K562 (cell line): ENCODE results near the gene ZFP42. TPM values are rescaled to one million over a fixed set of nuclear protein-coding genes. Genes with fewer than 3 reads are reported as not detected.

ENCODE experiments used
- ATAC-seq: fragments of 200-7000 bp; cut with Tn5 transposase; 3 replicates; pipeline ENCODE4 v1.9.1; 2020; ENCODE audit warnings: moderate library complexity
- BruUV-seq: library from RNA; stranded (reverse); fragments of 400-500 nt; replicated peaks from 2 replicates; lab custom pipeline; 2021; lab: Mats Ljungman, UMichigan
- CTCF ChIA-PET: fragments of 300-600 bp; formaldehyde crosslinking; extraction: SDS; loops from one replicate; lab custom pipeline; 2021; ENCODE audit warnings: low intra/inter-chr PET ratio; lab: Yijun Ruan, JAX
- POLR2A ChIA-PET: fragments of 300-600, 350-650 bp; sonication (Branson Sonifier 250); formaldehyde crosslinking; extraction: SDS; loops from one replicate; lab custom pipeline; 2021; ENCODE audit warnings: antibody characterized with exemption, inconsistent platforms; lab: Yijun Ruan, JAX
- DNase-seq, 4 experiments: peaks; one replicate each; pipeline versions ENCODE4 v3.0.0 to v3.0.0-alpha.2; 2011 to 2018; ENCODE audit warnings: low spot score in 3 of 4, mixed read lengths in 3 of 4; ENCODE audit errors: extremely low read depth in 1 of 4
- FAIRE-seq: peaks from 2 replicates; lab custom pipeline; 2011; peaks lifted over from hg19 to GRCh38; lab: Jason Lieb, UNC
- H2AFZ ChIP-seq: 2 replicates; pipeline ENCODE4 v1.6.0; 2011; ENCODE audit warnings: low read depth, low read length, control low read depth, inconsistent platforms
- H3K27ac ChIP-seq: fragments of 200-600 bp; 3 replicates; pipeline ENCODE4 v1.8.0; 2011; ENCODE audit warnings: low read depth, mild to moderate bottlenecking, control low read depth, inconsistent platforms, low read length, moderate library complexity, mixed read lengths; ENCODE audit errors: extremely low read depth
- H3K27me3 ChIP-seq, 2 experiments: fragments of 300-600 bp in 1 of 2; 2 replicates in 1 of 2; 3 replicates in 1 of 2; pipeline versions ENCODE4 v1.6.0 to v1.8.0; 2011; ENCODE audit warnings: inconsistent platforms in 2 of 2, low read length in 2 of 2, mild to moderate bottlenecking in 1 of 2, mixed read lengths in 1 of 2, moderate library complexity in 1 of 2; ENCODE audit not compliant: control insufficient read depth in 2 of 2, insufficient read depth in 2 of 2
- H3K36me3 ChIP-seq: fragments of 300-600 bp; 3 replicates; pipeline ENCODE4 v1.8.0; 2011; ENCODE audit warnings: mild to moderate bottlenecking, low read length, inconsistent platforms; ENCODE audit not compliant: control insufficient read depth, insufficient read depth
- H3K4me1 ChIP-seq, 2 experiments: fragments of 200-600 bp in 1 of 2; replicated peaks in 1 of 2; 2 replicates in 1 of 2; 3 replicates in 1 of 2; pipeline versions ENCODE4 v1.5.1 to v1.8.0; 2011; ENCODE audit warnings: inconsistent platforms in 2 of 2, low read length in 2 of 2, mild to moderate bottlenecking in 1 of 2, mixed read lengths in 1 of 2, moderate library complexity in 1 of 2; ENCODE audit not compliant: control insufficient read depth in 2 of 2, insufficient read depth in 2 of 2
- H3K4me2 ChIP-seq: 2 replicates; pipeline ENCODE4 v1.6.1; 2011; ENCODE audit warnings: low read length, control low read depth, inconsistent platforms, mixed read lengths; ENCODE audit not compliant: insufficient read depth
- H3K4me3 ChIP-seq: fragments of 200-600 bp; sonication (generic), shearing (Covaris generic); 2 replicates; pipeline ENCODE4 v1.5.1; 2016; ENCODE audit warnings: control low read depth, inconsistent platforms
- H3K79me2 ChIP-seq: fragments of 200-600 bp; 3 replicates; pipeline ENCODE4 v1.8.0; 2011; ENCODE audit warnings: low read length, inconsistent platforms; ENCODE audit not compliant: control insufficient read depth, insufficient read depth
- H3K9ac ChIP-seq, 2 experiments: 2 replicates each; pipeline versions ENCODE4 v1.6.0 to v1.6.1; 2011; ENCODE audit warnings: low read depth in 2 of 2, low read length in 2 of 2, control low read depth in 1 of 2, inconsistent platforms in 1 of 2, mild to moderate bottlenecking in 1 of 2, mixed read lengths in 1 of 2; ENCODE audit not compliant: insufficient read depth in 1 of 2
- H3K9me1 ChIP-seq: one replicate; pipeline ENCODE4 v1.6.0; 2011; ENCODE audit warnings: inconsistent platforms, mild to moderate bottlenecking, low read length, moderate library complexity; ENCODE audit not compliant: control insufficient read depth, insufficient read depth
- H3K9me3 ChIP-seq: replicated peaks from 2 replicates; pipeline ENCODE4 v1.5.1; 2011; ENCODE audit warnings: low read depth, low read length, inconsistent platforms; ENCODE audit not compliant: control insufficient read depth, insufficient read depth
- H4K20me1 ChIP-seq: replicated peaks from 2 replicates; pipeline ENCODE4 v1.6.1; 2011; ENCODE audit warnings: low read length, inconsistent platforms, mixed read lengths; ENCODE audit not compliant: control insufficient read depth, insufficient read depth
- ATF7 ChIP-seq: fragments of 450-650 bp; IDR thresholded peaks from 2 replicates; pipeline ENCODE4 v1.7.1; 2014; ENCODE audit warnings: mild to moderate bottlenecking, moderate library complexity
- CTCF ChIP-seq, 3 experiments: IDR thresholded peaks in 2 of 3; conservative IDR thresholded peaks in 1 of 3; 2 replicates each; pipeline ENCODE4 v1.5.1; 2011 to 2012; ENCODE audit warnings: low read length in 3 of 3, mild to moderate bottlenecking in 3 of 3, control low read depth in 2 of 3, improper control_type of control experiment in 1 of 3, inconsistent platforms in 1 of 3, low read depth in 1 of 3, mixed read lengths in 1 of 3, moderate library complexity in 1 of 3; ENCODE audit not compliant: insufficient read depth in 2 of 3
- RAD21 ChIP-seq, 2 experiments: fragments of 250-450 bp in 1 of 2; fragments of 450-650 bp in 1 of 2; sonication (Bioruptor Pico) in 1 of 2; formaldehyde crosslinking in 1 of 2; IDR thresholded peaks in 1 of 2; conservative IDR thresholded peaks in 1 of 2; 2 replicates each; pipeline versions ENCODE4 v1.4.0 to v1.8.0; 2020 to 2022; ENCODE audit warnings: mild to moderate bottlenecking in 2 of 2, moderate library complexity in 1 of 2
- SMC3 ChIP-seq: conservative IDR thresholded peaks from 2 replicates; pipeline ENCODE4 v1.6.1; 2011; ENCODE audit warnings: low read depth, low read length, improper control_type of control experiment; ENCODE audit not compliant: insufficient read depth
- WGBS: fragments of 100-300 bp; shearing (Covaris generic); methylation state at CpG from one replicate; pipeline ENCODE4 v1.1.6; 2016; ENCODE audit warnings: low coverage, mixed read lengths; ENCODE audit not compliant: insufficient coverage; ENCODE audit errors: missing lambda C conversion rate; 5-methylcytosine and 5-hydroxymethylcytosine counted together
- in situ Hi-C: fragments of 300-500 bp; cut with MboI; formaldehyde crosslinking; loops from 4 replicates; pipeline ENCODE4 v1.15.0; 2018; ENCODE audit warnings: inconsistent platforms, mixed read lengths
- intact Hi-C: fragments of 100-400 bp; cut with micrococcal nuclease; formaldehyde crosslinking; loops from 2 replicates; pipeline ENCODE4 v1.14.2; 2022
- polyA plus RNA-seq, 8 experiments: library from polyadenylated mRNA; depleted of rRNA in 4 of 8; stranded (reverse) in 5 of 8; unstranded in 3 of 8; fragments of >200 nt; fragmentation: Nextera tagmentation in 2 of 8; fragmentation: Illumina TruSeq in 1 of 8; extraction: Ambion mirVana in 2 of 8; extraction: Trizol in 1 of 8; gene quantifications; 2 replicates each; pipeline versions ENCODE4 v1.2.1 to v1.2.3, GENCODE V29; 2011 to 2014; ENCODE audit warnings: inconsistent platforms in 1 of 8, missing spikeins in 1 of 8
- total RNA-seq, 7 experiments: library from RNA; depleted of rRNA in 6 of 7; stranded (reverse); fragments of >200 nt in 6 of 7; fragmentation: Illumina TruSeq in 2 of 7; extraction: Trizol in 2 of 7; gene quantifications; 2 replicates each; pipeline versions ENCODE4 v1.2.1 to v1.2.3, GENCODE V29; 2011 to 2021; ENCODE audit warnings: low replicate concordance in 1 of 7

The ZFP42 gene
- total and polyA plus RNA-seq, 9 of the 15 experiments (the other 6 are each of a cell fraction or from before 2014, with no cell fraction given), result 0.09 to 0.64 (median 0.20) TPM

- peak in 2 of 4 experiments; percentile 21 to 22 for DNase-seq
- Histone ChIP-seq H3K9me1 (no peaks in the 10 kb centered on the region), H3K36me3 (no peaks in the 10 kb centered on the region), H3K4me1 (peaks cover 0 to 5% of the 10 kb centered on the region in 2 experiments; a peak in 1 of 5 replicates), H3K9ac (no peak overlapping the region), H3K9me3 (no peaks in the 10 kb centered on the region), H3K27me3 (no peaks in the 10 kb centered on the region; a peak in 1 of 5 replicates), H3K79me2 (no peaks in the 10 kb centered on the region), H4K20me1 (no peaks in the 10 kb centered on the region), H3K4me2 (no peak overlapping the region), H2AFZ (no peak overlapping the region), H3K27ac (no peak overlapping the region), H3K4me3 (no peak overlapping the region)
- no TSS peak for BruUV-seq
- POLR2A ChIA-PET, result no interaction called here
- no peak for ATAC-seq
- intact Hi-C loops, result no loop called here
- in situ Hi-C loops, result no loop called here
- TF ChIP-seq RAD21 (CRISPR knock-in tag; conservative IDR thresholded peaks at IDR 0.05 in 1 of 2, IDR thresholded peaks at IDR 0.05 in 1 of 2) (peak in 1 of 2 experiments; percentile 30; a peak in 1 of 4 replicates), SMC3 (0 out of 2 replicates have a peak, but pooled peaks have one; percentile 26), ATF7 (no peak), CTCF (IDR thresholded peaks at IDR 0.05 in 2 of 3, conservative IDR thresholded peaks at IDR 0.05 in 1 of 3; ENCODE audit: insufficient read depth in 2 of 3, low read depth in 1 of 3, low read length in 3 of 3) (peak; percentile 35 to 44 (median 41))
- CTCF ChIA-PET, result no interaction called here
- FAIRE-seq, result no peak
- WGBS, result 4% methylated on average over 6 of the region's 6 CpGs
These were observed 1.7 kb upstream of the ZFP42 start for GRCh38 chr4:187993827-187994226.
